ENCODE results near the gene DTNBP1.

GRCh38 chr6:15473741-15474161 is 189.1 kb downstream of the DTNBP1 start:
- TF ChIP-seq POLR2A (IDR thresholded peaks at IDR 0.05) (no peak), CTCF (IDR thresholded peaks at IDR 0.05) (no peak)

All from Peyer's patch (tissue), 4 donors.